IMR-90 (cell line): Measurements from ENCODE around the gene BRD3.

ENCODE experiments used
- BHLHE40 ChIP-seq: fragments of 150-350 bp; IDR thresholded peaks from 2 replicates; pipeline ENCODE4 v1.6.1; 2016; ENCODE audit warnings: mild to moderate bottlenecking, low read depth, low read length
- CEBPB ChIP-seq: IDR thresholded peaks from 2 replicates; pipeline ENCODE4 v1.6.1; 2012; ENCODE audit warnings: low read depth, low read length, improper control_type of control experiment
- ELK1 ChIP-seq: fragments of 150-350 bp; IDR thresholded peaks from 2 replicates; pipeline ENCODE4 v1.6.1; 2016; ENCODE audit warnings: low read depth, mild to moderate bottlenecking, low read length, moderate library complexity, borderline replicate concordance
- FOS ChIP-seq: fragments of 150-350 bp; IDR thresholded peaks from 2 replicates; pipeline ENCODE4 v1.6.1; 2016; ENCODE audit warnings: low read depth, low read length
- MAFK ChIP-seq: IDR thresholded peaks from 2 replicates; pipeline ENCODE4 v1.6.1; 2012; ENCODE audit warnings: low read depth, low read length, improper control_type of control experiment
- MAZ ChIP-seq: IDR thresholded peaks from 2 replicates; pipeline ENCODE4 v1.6.1; 2012; ENCODE audit warnings: low read depth, mild to moderate bottlenecking, low read length, improper control_type of control experiment, moderate library complexity, borderline replicate concordance
- MXI1 ChIP-seq: IDR thresholded peaks from 2 replicates; pipeline ENCODE4 v1.6.1; 2012; ENCODE audit warnings: low read depth, mild to moderate bottlenecking, low read length, moderate library complexity, borderline replicate concordance
- NFE2L2 ChIP-seq: fragments of 150-350 bp; IDR thresholded peaks from 2 replicates; pipeline ENCODE4 v1.6.1; 2016; ENCODE audit warnings: low read depth, mild to moderate bottlenecking, low read length
- POLR2A ChIP-seq: IDR thresholded peaks from 2 replicates; pipeline ENCODE4 v1.6.1; 2012; ENCODE audit warnings: mild to moderate bottlenecking, low read depth, low read length
- RAD21 ChIP-seq: IDR thresholded peaks from 2 replicates; pipeline ENCODE4 v1.6.1; 2012; ENCODE audit warnings: low read length, improper control_type of control experiment
- RCOR1 ChIP-seq: IDR thresholded peaks from 2 replicates; pipeline ENCODE4 v1.6.1; 2012; ENCODE audit warnings: mild to moderate bottlenecking, low read length, improper control_type of control experiment; ENCODE audit not compliant: insufficient replicate concordance
- RFX5 ChIP-seq: IDR thresholded peaks from 2 replicates; pipeline ENCODE4 v1.8.0; 2012; ENCODE audit warnings: low read depth, mild to moderate bottlenecking, low read length, moderate library complexity
- TF ChIP-seq, protein P1 (sequence below): conservative IDR thresholded peaks from 2 replicates; pipeline ENCODE4 v1.5.1; 2012; ENCODE audit warnings: mild to moderate bottlenecking, low read depth, low read length, improper control_type of control experiment
- TF ChIP-seq, protein P2 (sequence below): fragments of 150-350 bp; IDR thresholded peaks from 2 replicates; pipeline ENCODE4 v1.6.1; 2017; ENCODE audit warnings: mild to moderate bottlenecking, antibody characterized with exemption, low read length, low read depth

GRCh38 chr9:134030821-134031470 lies 36.9 kb downstream of the BRD3 start:
- TF ChIP-seq, protein P1, sequence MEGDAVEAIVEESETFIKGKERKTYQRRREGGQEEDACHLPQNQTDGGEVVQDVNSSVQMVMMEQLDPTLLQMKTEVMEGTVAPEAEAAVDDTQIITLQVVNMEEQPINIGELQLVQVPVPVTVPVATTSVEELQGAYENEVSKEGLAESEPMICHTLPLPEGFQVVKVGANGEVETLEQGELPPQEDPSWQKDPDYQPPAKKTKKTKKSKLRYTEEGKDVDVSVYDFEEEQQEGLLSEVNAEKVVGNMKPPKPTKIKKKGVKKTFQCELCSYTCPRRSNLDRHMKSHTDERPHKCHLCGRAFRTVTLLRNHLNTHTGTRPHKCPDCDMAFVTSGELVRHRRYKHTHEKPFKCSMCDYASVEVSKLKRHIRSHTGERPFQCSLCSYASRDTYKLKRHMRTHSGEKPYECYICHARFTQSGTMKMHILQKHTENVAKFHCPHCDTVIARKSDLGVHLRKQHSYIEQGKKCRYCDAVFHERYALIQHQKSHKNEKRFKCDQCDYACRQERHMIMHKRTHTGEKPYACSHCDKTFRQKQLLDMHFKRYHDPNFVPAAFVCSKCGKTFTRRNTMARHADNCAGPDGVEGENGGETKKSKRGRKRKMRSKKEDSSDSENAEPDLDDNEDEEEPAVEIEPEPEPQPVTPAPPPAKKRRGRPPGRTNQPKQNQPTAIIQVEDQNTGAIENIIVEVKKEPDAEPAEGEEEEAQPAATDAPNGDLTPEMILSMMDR: no peak
- TF ChIP-seq RAD21 (no peak), MAFK (no peak), BHLHE40 (no peak), POLR2A (no peak), RCOR1 (no peak), MAZ (no peak), CEBPB (no peak), FOS (no peak), MXI1 (no peak), RFX5 (no peak), NFE2L2 (no peak), ELK1 (no peak)
- TF ChIP-seq, protein P2, sequence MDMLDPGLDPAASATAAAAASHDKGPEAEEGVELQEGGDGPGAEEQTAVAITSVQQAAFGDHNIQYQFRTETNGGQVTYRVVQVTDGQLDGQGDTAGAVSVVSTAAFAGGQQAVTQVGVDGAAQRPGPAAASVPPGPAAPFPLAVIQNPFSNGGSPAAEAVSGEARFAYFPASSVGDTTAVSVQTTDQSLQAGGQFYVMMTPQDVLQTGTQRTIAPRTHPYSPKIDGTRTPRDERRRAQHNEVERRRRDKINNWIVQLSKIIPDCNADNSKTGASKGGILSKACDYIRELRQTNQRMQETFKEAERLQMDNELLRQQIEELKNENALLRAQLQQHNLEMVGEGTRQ: no peak
